H1 (cell line): ENCODE data around the gene PRR14L. TPM values are rescaled to one million over a fixed set of nuclear protein-coding genes. Genes with fewer than 3 reads are reported as not detected.

Experiments
- CTCF ChIA-PET: fragments of 300-600 bp; sonication (Branson Sonifier 250); formaldehyde crosslinking; loops from one replicate; lab custom pipeline; 2021; ENCODE audit not compliant: partially characterized antibody; lab: Charles Lee
- POLR2A ChIA-PET: fragments of 300-600 bp; sonication (Branson Sonifier 250); formaldehyde crosslinking; loops from one replicate; lab custom pipeline; 2021; ENCODE audit warnings: inconsistent platforms; ENCODE audit not compliant: partially characterized antibody; lab: Charles Lee
- DNase-seq, 2 experiments: peaks; one replicate each; pipeline versions ENCODE4 v3.0.0 to v3.0.0-alpha.2; 2010 to 2022; ENCODE audit warnings: low spot score in 2 of 2, low read depth in 1 of 2, mixed read lengths in 1 of 2
- FAIRE-seq: peaks from 2 replicates; lab custom pipeline; 2011; peaks lifted over from hg19 to GRCh38; lab: Jason Lieb, UNC
- H2AFZ ChIP-seq: 2 replicates; pipeline ENCODE4 v1.8.1; 2012; ENCODE audit warnings: low read length, inconsistent platforms
- H2AK5ac ChIP-seq: 2 replicates; pipeline ENCODE4 v1.6.1; 2013; ENCODE audit warnings: low read depth, low read length
- H2BK120ac ChIP-seq: replicated peaks from 2 replicates; pipeline ENCODE3; 2013; ENCODE audit warnings: low read depth, low read length, inconsistent platforms
- H2BK12ac ChIP-seq: 2 replicates; pipeline ENCODE4 v1.6.1; 2013; ENCODE audit warnings: low read depth, low read length
- H2BK15ac ChIP-seq: 2 replicates; pipeline ENCODE4 v1.6.1; 2013; ENCODE audit warnings: low read length
- H2BK20ac ChIP-seq: 2 replicates; pipeline ENCODE4 v1.6.1; 2013; ENCODE audit warnings: low read length
- H2BK5ac ChIP-seq: 2 replicates; pipeline ENCODE4 v1.6.1; 2013; ENCODE audit warnings: low read depth, low read length
- H3K14ac ChIP-seq: 2 replicates; pipeline ENCODE4 v1.6.1; 2013; ENCODE audit warnings: inconsistent platforms; ENCODE audit not compliant: insufficient read length
- H3K18ac ChIP-seq: 2 replicates; pipeline ENCODE4 v1.6.1; 2013; ENCODE audit warnings: low read length; ENCODE audit errors: extremely low read depth
- H3K23ac ChIP-seq: 2 replicates; pipeline ENCODE4 v1.6.1; 2013; ENCODE audit warnings: inconsistent platforms; ENCODE audit not compliant: insufficient read length
- H3K23me2 ChIP-seq: 2 replicates; pipeline ENCODE4 v1.6.1; 2013; ENCODE audit warnings: low read depth, low read length
- H3K27ac ChIP-seq: 2 replicates; pipeline ENCODE4 v1.6.1; 2011; ENCODE audit warnings: low read depth, low read length, inconsistent platforms
- H3K27me3 ChIP-seq, 4 experiments: replicated peaks in 1 of 4; 1 replicate in 1 of 4; 2 replicates in 3 of 4; pipeline versions ENCODE4 v1.6.1 to v1.8.1; 2011 to 2013; ENCODE audit warnings: low read length in 3 of 4, mild to moderate bottlenecking in 3 of 4, inconsistent platforms in 2 of 4, mixed read lengths in 2 of 4, moderate library complexity in 1 of 4; ENCODE audit not compliant: control insufficient read depth in 3 of 4, insufficient read depth in 3 of 4; ENCODE audit errors: extremely low read depth in 1 of 4
- H3K36me3 ChIP-seq, 4 experiments: 2 replicates each; pipeline versions ENCODE4 v1.6.1 to v1.8.1; 2011 to 2013; ENCODE audit warnings: mild to moderate bottlenecking in 4 of 4, low read length in 3 of 4, moderate library complexity in 2 of 4, control low read depth in 1 of 4, inconsistent platforms in 1 of 4; ENCODE audit not compliant: insufficient read depth in 4 of 4, control insufficient read depth in 2 of 4
- H3K4ac ChIP-seq: replicated peaks from 2 replicates; pipeline ENCODE3; 2013; ENCODE audit warnings: low read length, low read depth, mixed read lengths, inconsistent platforms; ENCODE audit not compliant: insufficient read length
- H3K4me1 ChIP-seq, 4 experiments: replicated peaks in 1 of 4; 1 replicate in 1 of 4; 2 replicates in 3 of 4; pipeline versions ENCODE4 v1.6.1 to v1.8.1; 2011 to 2013; ENCODE audit warnings: low read length in 3 of 4, inconsistent platforms in 2 of 4, mixed read lengths in 1 of 4; ENCODE audit not compliant: insufficient read depth in 4 of 4, control insufficient read depth in 3 of 4
- H3K4me2 ChIP-seq, 2 experiments: 2 replicates each; pipeline versions ENCODE4 v1.6.1 to v1.8.1; 2011 to 2013; ENCODE audit warnings: low read depth in 2 of 2, low read length in 2 of 2, control low read depth in 1 of 2, inconsistent platforms in 1 of 2, mild to moderate bottlenecking in 1 of 2; ENCODE audit not compliant: insufficient read depth in 1 of 2
- H3K4me3 ChIP-seq, 4 experiments: fragments of 200-600, 300-600 bp in 1 of 4; sonication (generic), shearing (Covaris generic), sonication (Bioruptor Twin) in 1 of 4; 2 replicates each; pipeline versions ENCODE4 v1.5.1 to v1.8.1; 2011 to 2016; ENCODE audit warnings: low read length in 4 of 4, low read depth in 3 of 4, control low read depth in 2 of 4, inconsistent platforms in 2 of 4, mild to moderate bottlenecking in 2 of 4, mixed read lengths in 1 of 4, moderate library complexity in 1 of 4; ENCODE audit not compliant: insufficient read depth in 2 of 4; ENCODE audit errors: extremely low read depth in 1 of 4
- H3K56ac ChIP-seq: replicated peaks from 2 replicates; pipeline ENCODE3; 2013; ENCODE audit warnings: low read depth, mild to moderate bottlenecking, mixed read lengths, low read length, inconsistent platforms; ENCODE audit not compliant: insufficient read length
- H3K79me1 ChIP-seq: 2 replicates; pipeline ENCODE4 v1.6.1; 2013; ENCODE audit warnings: low read depth, low read length, control low read depth
- H3K79me2 ChIP-seq, 2 experiments: 2 replicates each; pipeline versions ENCODE4 v1.6.1 to v1.8.1; 2012 to 2013; ENCODE audit warnings: low read length in 2 of 2, mild to moderate bottlenecking in 2 of 2, inconsistent platforms in 1 of 2; ENCODE audit not compliant: insufficient read depth in 2 of 2, control insufficient read depth in 1 of 2
- H3K9ac ChIP-seq, 4 experiments: replicated peaks in 1 of 4; 1 replicate in 1 of 4; 2 replicates in 3 of 4; pipeline versions ENCODE4 v1.6.1 to v1.8.1; 2011 to 2013; ENCODE audit warnings: low read depth in 3 of 4, low read length in 3 of 4, control low read depth in 2 of 4, mild to moderate bottlenecking in 2 of 4, moderate library complexity in 2 of 4, inconsistent platforms in 1 of 4; ENCODE audit errors: extremely low read depth in 1 of 4
- H3K9me3 ChIP-seq, 2 experiments: 2 replicates each; pipeline versions ENCODE4 v1.6.1 to v1.8.1; 2012 to 2013; ENCODE audit warnings: mild to moderate bottlenecking in 2 of 2, moderate library complexity in 2 of 2, control low read depth in 1 of 2, inconsistent platforms in 1 of 2, low read depth in 1 of 2, low read length in 1 of 2, mixed read lengths in 1 of 2; ENCODE audit not compliant: insufficient read depth in 2 of 2
- H4K20me1 ChIP-seq, 2 experiments: replicated peaks in 1 of 2; 2 replicates each; pipeline versions ENCODE3 to v1.8.1; 2011 to 2013; ENCODE audit warnings: inconsistent platforms in 2 of 2, low read length in 2 of 2, mild to moderate bottlenecking in 1 of 2; ENCODE audit not compliant: insufficient read depth in 2 of 2, control insufficient read depth in 1 of 2
- H4K5ac ChIP-seq: 2 replicates; pipeline ENCODE4 v1.6.1; 2013; ENCODE audit warnings: low read length, low read depth, mixed read lengths, inconsistent platforms; ENCODE audit not compliant: insufficient read length
- H4K8ac ChIP-seq: 2 replicates; pipeline ENCODE4 v1.8.0; 2013; ENCODE audit warnings: mild to moderate bottlenecking, moderate library complexity, low read length, inconsistent platforms; ENCODE audit not compliant: insufficient read depth; ENCODE audit errors: extremely low read depth
- H4K91ac ChIP-seq: replicated peaks from 2 replicates; pipeline ENCODE3; 2013; ENCODE audit warnings: low read length, mixed read lengths, inconsistent platforms; ENCODE audit not compliant: insufficient read length
- CEBPB ChIP-seq: IDR thresholded peaks from 2 replicates; pipeline ENCODE4 v1.6.1; 2012; ENCODE audit warnings: low read depth, low read length
- WGBS, 2 experiments: shearing (Covaris generic) in 1 of 2; methylation state at CpG; one replicate each; pipeline versions ENCODE4 v1.1.6 to v1.1.7; 2013 to 2015; ENCODE audit warnings: low lambda C conversion rate in 2 of 2, mixed read lengths in 2 of 2, inconsistent platforms in 1 of 2, low coverage in 1 of 2, missing lambda C conversion rate in 1 of 2; ENCODE audit not compliant: insufficient replicate concordance in 2 of 2, insufficient coverage in 1 of 2, insufficient read length in 1 of 2; ENCODE audit errors: extremely low coverage in 1 of 2, missing lambda C conversion rate in 1 of 2; 5-methylcytosine and 5-hydroxymethylcytosine counted together
- polyA plus RNA-seq, 7 experiments: library from polyadenylated mRNA; depleted of rRNA in 3 of 7; stranded (reverse) in 5 of 7; unstranded in 2 of 7; fragments of >200 nt in 5 of 7; fragments of 200-250 nt in 2 of 7; gene quantifications; 1 replicate in 5 of 7; 2 replicates in 1 of 7; 4 replicates in 1 of 7; pipeline versions ENCODE4 v1.2.1 to v1.2.3, GENCODE V29; 2011 to 2013; ENCODE audit warnings: missing spikeins in 2 of 7, mixed read lengths in 2 of 7
- total RNA-seq: library from RNA; stranded (reverse); fragmentation: NEBNext Ultra II Directional; extraction: Animal tissue kit (Norgen Biotek cat#: 25700); gene quantifications from 2 replicates; pipeline ENCODE4 v1.2.1, GENCODE V29; 2021

PRR14L gene
- total and polyA plus RNA-seq, 2 of the 8 experiments (the other 6 are each of a cell fraction or from before 2014, with no cell fraction given): 26.5 to 98.6 TPM

- Histone ChIP-seq H3K79me2 (no peaks in the 10 kb centered on the region), H2BK15ac (no peak overlapping the region), H4K91ac (no peak overlapping the region), H3K79me1 (0 out of 2 replicates have a peak, but pooled peaks cover 3% of the 10 kb centered on the region), H4K20me1 (peaks cover 5 to 7% of the 10 kb centered on the region in 2 experiments), H4K5ac (no peak overlapping the region), H4K8ac (no peak overlapping the region), H2AFZ (no peak overlapping the region), H3K4me2 (no peak overlapping the region), H3K9me3 (no peaks in the 10 kb centered on the region), H3K4ac (no peak overlapping the region), H3K14ac (no peak overlapping the region), H3K27ac (no peak overlapping the region), H3K23ac (no peak overlapping the region), H3K27me3 (no peaks in the 10 kb centered on the region), H2BK120ac (no peak overlapping the region), H2BK20ac (no peak overlapping the region), H2AK5ac (no peak overlapping the region), H3K4me1 (no peaks in the 10 kb centered on the region), H3K9ac (no peak overlapping the region), H3K56ac (no peak overlapping the region), H2BK12ac (no peak overlapping the region), H3K36me3 (peaks cover 13 to 51% (median 33%) of the 10 kb centered on the region in 4 experiments; a peak in 7 of 8 replicates), H3K18ac (no peak overlapping the region), H2BK5ac (no peak overlapping the region), H3K4me3 (no peak overlapping the region), H3K23me2 (no peaks in the 10 kb centered on the region)
- FAIRE-seq: no peak
- WGBS, 2 experiments: 92% methylated on average over 8 of the region's 8 CpGs; no CpG with 5 or more reads in 1 of the 2 experiments
- no peak for DNase-seq
- POLR2A ChIA-PET: interaction anchor here (0.6 to 0.8 kb wide), 4 partner anchors 17 to 83 kb away, joined by 4 to 7 read pairs (median 4); no protein-coding TSS in a partner anchor
- TF ChIP-seq CEBPB: no peak
- CTCF ChIA-PET: interaction anchor here (0.7 to 1.4 kb wide), 5 partner anchors 10 to 554 kb away, joined by 3 to 4 read pairs (median 3); no protein-coding TSS in a partner anchor
These were observed 42.4 kb downstream of the PRR14L start for GRCh38 chr22:31707519-31707918.
